GM21360 (cell line): Measurements from ENCODE around the gene NDUFS3.

Experiments
- ATAC-seq: cut with Tn5 transposase; IDR thresholded peaks from one replicate; pipeline ENCODE4 v1.9.1; 2021; ENCODE audit warnings: mild to moderate bottlenecking, moderate library complexity; ENCODE audit not compliant: unreplicated experiment

NDUFS3 gene

DNA sequence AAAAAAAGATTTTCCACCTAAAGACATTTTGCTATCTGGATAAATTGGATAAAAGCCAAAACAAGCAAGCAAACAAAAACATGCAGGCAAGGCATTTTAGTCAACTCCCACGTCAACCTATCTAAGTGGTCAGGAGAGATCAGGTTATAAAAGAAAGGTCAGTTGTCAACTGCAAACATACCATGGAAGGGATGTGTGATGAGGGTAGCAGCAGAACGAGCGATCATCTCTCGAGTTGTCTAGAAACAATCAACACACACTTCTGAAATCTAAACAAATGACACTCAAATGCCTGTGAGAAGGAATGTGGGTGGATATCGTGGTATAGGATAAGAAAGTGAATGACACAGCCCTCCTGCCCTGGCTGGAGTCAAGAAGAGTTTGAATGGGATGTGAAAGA, 52.6 kb downstream of the NDUFS3 start:
- ATAC-seq, result no peak
